Activated naive CD4-positive, alpha-beta T cell treated with anti-CD3 and anti-CD28 coated beads, Interleukin-2, amount 50 U/mL, for 72 hours (primary cell): ENCODE data around the gene BRI3. TPM values are rescaled to one million over a fixed set of nuclear protein-coding genes. Genes with fewer than 3 reads are reported as not detected.

Experiments used
- ATAC-seq, 2 donors: fragments of 150-1000 bp; cut with Tn5 transposase; 2 replicates each; pipeline ENCODE4 v1.10.0; 2021; ENCODE audit warnings: mild to moderate bottlenecking in 2 of 2, moderate library complexity in 2 of 2
- DNase-seq, 2 donors: peaks; one replicate each; pipeline ENCODE4 v3.0.0; 2021 to 2022; ENCODE audit warnings: low spot score in 2 of 2
- H3K27ac Mint-ChIP-seq, 2 donors: one replicate each; pipeline ENCODE4 v1.8.0; 2022; ENCODE audit warnings: mild to moderate bottlenecking in 2 of 2, mixed read lengths in 2 of 2
- H3K36me3 Mint-ChIP-seq, 2 donors: one replicate each; pipeline ENCODE4 v1.8.0; 2022; ENCODE audit warnings: mixed read lengths in 2 of 2
- H3K9me3 Mint-ChIP-seq, 2 donors: one replicate each; pipeline ENCODE4 v1.8.0; 2022; ENCODE audit warnings: mixed read lengths in 2 of 2
- total RNA-seq, 2 donors: library from RNA; stranded (reverse); gene quantifications; one replicate each; pipeline ENCODE4 v1.2.3, GENCODE V29; 2022

The BRI3 gene
- 10 to 100 TPM; 50.0 to 66.4 TPM for total RNA-seq

GRCh38 chr7:98280791-98281756, at the start of gene BRI3:
BRI3 (plus strand) TSS chr7:98281686; CDS start chr7:98281796, 110 bp downstream.
- H3K9me3 Mint-ChIP-seq = no peaks in the 10 kb centered on the region
- peak; percentile 85 to 86 for ATAC-seq
- DNase-seq = peak; percentile 84 to 85
- peaks cover 0 to 8% of the 10 kb centered on the region in 2 donors for H3K36me3 Mint-ChIP-seq
- H3K27ac Mint-ChIP-seq = peak within 1 kb of the TSS; percentile 79 to 97

- no peak for DNase-seq
- Mint-ChIP-seq H3K27ac (no peak overlapping the region), H3K36me3 (no peaks in the 10 kb centered on the region), H3K9me3 (no peaks in the 10 kb centered on the region)
- ATAC-seq = no peak
Observed at GRCh38 chr7:98232263-98232585, 49.3 kb upstream of the BRI3 start.

- DNase-seq (no peak), ATAC-seq (no peak)
- H3K9me3 Mint-ChIP-seq = no peaks in the 10 kb centered on the region
- no peak overlapping the region for H3K27ac Mint-ChIP-seq
- no peaks in the 10 kb centered on the region for H3K36me3 Mint-ChIP-seq
Observed at GRCh38 chr7:98232799-98233198, 48.7 kb upstream of the BRI3 start.

GRCh38 chr7:98233219-98234070, 48.0 kb upstream of the BRI3 start:
- peaks cover 0 to under 1% of the 10 kb centered on the region in 2 donors for H3K36me3 Mint-ChIP-seq
- no peak for ATAC-seq

DNA sequence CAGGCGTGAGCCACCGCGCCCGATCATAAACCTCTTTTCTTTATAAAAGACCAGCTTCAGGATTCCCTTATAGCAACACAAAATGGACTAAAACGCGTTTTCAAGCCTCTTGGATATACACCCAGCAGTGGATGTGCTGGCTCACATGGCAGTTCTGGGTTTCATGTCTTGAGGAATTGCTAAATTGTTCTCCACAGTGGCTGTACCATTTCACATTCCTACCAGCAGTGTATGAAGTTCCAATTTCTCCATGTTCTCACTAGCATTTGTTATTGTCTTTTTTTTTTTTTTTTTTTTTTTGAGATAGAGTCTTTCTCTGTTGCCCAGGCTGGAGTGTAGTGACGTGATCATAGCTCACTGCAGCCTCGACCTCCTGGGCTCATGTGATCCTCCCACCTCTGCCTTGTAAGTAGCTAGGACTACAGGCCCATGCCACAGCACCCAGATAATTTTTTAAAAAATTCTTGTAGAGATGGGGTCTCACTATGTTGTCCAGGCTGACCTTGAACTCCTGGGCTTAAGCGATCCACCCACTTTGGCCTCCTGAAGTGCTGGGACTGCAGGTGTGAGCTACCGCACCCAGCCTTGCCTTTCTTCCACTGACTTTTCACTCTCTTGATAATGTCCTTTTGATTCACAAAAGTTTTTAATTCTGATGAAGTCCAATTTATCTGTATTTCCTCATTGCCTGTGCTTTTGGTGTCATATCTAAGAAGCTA, 46.9 kb upstream of the BRI3 start:
- Mint-ChIP-seq H3K27ac (peak overlapping the region; percentile 53 to 58), H3K9me3 (no peaks in the 10 kb centered on the region), H3K36me3 (peaks cover 0 to 5% of the 10 kb centered on the region in 2 donors)
- no peak for ATAC-seq
- no peak for DNase-seq

More at GRCh38 chr7:98233219-98234070, 48.0 kb upstream of the BRI3 start:
- no peak for DNase-seq
- peak overlapping the region in 1 of 2 donors; percentile 68 for H3K27ac Mint-ChIP-seq
- no peaks in the 10 kb centered on the region for H3K9me3 Mint-ChIP-seq

GRCh38 chr7:98235901-98236300, 45.6 kb upstream of the BRI3 start:
- no peaks in the 10 kb centered on the region for H3K9me3 Mint-ChIP-seq
- H3K27ac Mint-ChIP-seq = no peak overlapping the region
- H3K36me3 Mint-ChIP-seq = peaks cover 0 to 5% of the 10 kb centered on the region in 2 donors

GRCh38 chr7:98236355-98237185, 44.9 kb upstream of the BRI3 start:
- ATAC-seq = no peak
- H3K27ac Mint-ChIP-seq = peak overlapping the region; percentile 44 to 55
- peaks cover 0 to 5% of the 10 kb centered on the region in 2 donors for H3K36me3 Mint-ChIP-seq
- H3K9me3 Mint-ChIP-seq = no peaks in the 10 kb centered on the region
- no peak for DNase-seq

More at GRCh38 chr7:98235901-98236300, 45.6 kb upstream of the BRI3 start:
- ATAC-seq (no peak), DNase-seq (no peak)

DNA sequence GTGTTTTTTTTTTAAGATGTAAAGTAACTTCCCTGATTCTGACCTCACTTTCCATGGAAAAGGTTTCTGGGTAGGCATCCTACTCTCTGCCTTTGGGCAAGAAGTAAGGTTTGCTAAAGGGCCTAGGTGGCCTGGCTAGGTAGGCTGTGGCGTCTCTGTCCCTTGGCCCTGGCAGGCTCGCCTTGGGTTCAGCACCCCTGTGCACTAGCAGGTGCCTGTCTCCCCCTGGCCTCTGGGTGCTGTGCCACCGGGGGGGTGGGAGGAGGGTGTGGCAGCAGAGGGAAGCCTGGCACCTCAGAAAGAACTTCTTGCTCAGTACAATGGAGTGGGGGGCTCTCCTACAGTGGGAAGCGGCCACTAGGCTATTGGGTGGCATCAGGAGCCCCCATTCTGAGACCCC, 43.4 kb upstream of the BRI3 start:
- Mint-ChIP-seq H3K36me3 (peaks cover 0 to 5% of the 10 kb centered on the region in 2 donors), H3K27ac (no peak overlapping the region), H3K9me3 (no peaks in the 10 kb centered on the region)
- ATAC-seq = no peak
- DNase-seq = no peak

GRCh38 chr7:98238976-98239375, 42.5 kb upstream of the BRI3 start:
- Mint-ChIP-seq H3K27ac (peak overlapping the region in 1 of 2 donors; percentile 62), H3K9me3 (no peaks in the 10 kb centered on the region), H3K36me3 (peaks cover 0 to 5% of the 10 kb centered on the region in 2 donors)
- no peak for ATAC-seq
- no peak for DNase-seq

GRCh38 chr7:98240961-98241673, 40.4 kb upstream of the BRI3 start:
- peak overlapping the region in 1 of 2 donors; percentile 22 for H3K27ac Mint-ChIP-seq
- no peaks in the 10 kb centered on the region for H3K9me3 Mint-ChIP-seq
- DNase-seq (peak in 1 of 2 donors; percentile 42), ATAC-seq (peak; percentile 37 to 54)
- H3K36me3 Mint-ChIP-seq = peaks cover 0 to 5% of the 10 kb centered on the region in 2 donors

GRCh38 chr7:98241674-98242241, 39.7 kb upstream of the BRI3 start:
- peaks cover 0 to 5% of the 10 kb centered on the region in 2 donors for H3K36me3 Mint-ChIP-seq
- no peaks in the 10 kb centered on the region for H3K9me3 Mint-ChIP-seq
- DNase-seq (no peak), ATAC-seq (peak in 1 of 2 donors; percentile 13)
- H3K27ac Mint-ChIP-seq = no peak overlapping the region

DNA sequence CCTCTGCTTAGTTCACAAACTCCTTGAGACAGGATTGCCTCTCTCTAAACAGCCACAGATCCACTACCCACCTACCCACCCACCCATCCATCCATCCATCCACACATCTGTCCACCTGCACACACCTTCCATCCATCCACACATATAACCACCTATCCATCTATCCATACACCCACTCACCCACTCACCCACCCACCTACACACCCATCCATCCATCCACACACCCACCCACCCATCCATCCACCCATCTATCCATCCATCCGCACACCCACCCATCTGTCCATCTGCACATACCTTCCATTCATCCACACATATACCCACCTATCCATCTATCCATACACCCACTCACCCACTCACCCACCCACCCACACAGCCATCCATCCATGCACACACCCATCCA, 39.1 kb upstream of the BRI3 start:
- Mint-ChIP-seq H3K9me3 (no peaks in the 10 kb centered on the region), H3K36me3 (peaks cover 3 to 5% of the 10 kb centered on the region in 2 donors), H3K27ac (no peak overlapping the region)
- ATAC-seq (no peak), DNase-seq (no peak)

DNA sequence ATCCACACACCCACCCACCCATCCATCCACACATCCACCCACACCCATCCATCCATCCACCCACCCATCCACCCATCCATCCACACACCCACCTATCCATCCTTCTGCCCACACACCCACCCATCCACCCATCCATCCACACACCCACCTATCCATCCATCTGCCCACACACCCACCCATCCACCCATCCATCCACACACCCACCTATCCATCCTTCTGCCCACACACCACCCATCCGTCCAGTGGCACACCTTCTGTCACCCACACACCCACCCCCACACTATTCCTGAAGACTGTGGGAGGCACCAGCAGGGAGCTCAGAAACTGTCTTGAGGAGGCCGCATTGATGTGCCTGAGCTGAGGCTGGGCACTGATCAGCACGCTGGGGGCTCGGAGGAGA, 38.6 kb upstream of the BRI3 start:
- Mint-ChIP-seq H3K9me3 (no peaks in the 10 kb centered on the region), H3K27ac (no peak overlapping the region), H3K36me3 (peaks cover 7% of the 10 kb centered on the region in 2 donors)
- ATAC-seq (no peak), DNase-seq (no peak)

DNA sequence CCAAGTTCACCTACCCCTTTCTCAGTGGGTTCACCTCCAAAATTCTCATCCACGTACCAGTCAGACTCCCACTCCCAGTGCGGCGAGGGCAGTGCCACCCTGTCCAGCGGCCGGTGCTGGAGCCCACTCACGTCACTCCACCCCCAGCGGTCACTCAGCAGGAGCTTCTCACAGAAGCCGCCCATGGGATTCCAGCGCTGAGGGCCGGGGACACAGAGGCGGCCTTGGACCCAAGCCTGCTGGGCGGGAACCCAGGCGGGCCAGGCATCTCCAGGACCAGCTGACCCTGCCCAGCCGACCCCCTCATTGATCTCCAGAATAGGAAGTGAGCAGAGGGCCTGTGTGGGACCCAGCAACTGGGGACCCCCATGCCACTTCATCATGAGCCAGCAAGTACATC, 36.6 kb upstream of the BRI3 start:
- DNase-seq (no peak), ATAC-seq (no peak)
- Mint-ChIP-seq H3K9me3 (no peaks in the 10 kb centered on the region), H3K36me3 (peaks cover 6 to 17% of the 10 kb centered on the region in 2 donors), H3K27ac (peak overlapping the region in 1 of 2 donors; percentile 30)

- Mint-ChIP-seq H3K27ac (peak overlapping the region; percentile 89 to 93), H3K36me3 (peaks cover 14 to 22% of the 10 kb centered on the region in 2 donors), H3K9me3 (no peaks in the 10 kb centered on the region)
- ATAC-seq (no peak), DNase-seq (no peak)
Observed at GRCh38 chr7:98248156-98248555, 33.3 kb upstream of the BRI3 start.
